IMR-90 (cell line): ENCODE data around the gene ARHGAP32. TPM values are rescaled to one million over a fixed set of nuclear protein-coding genes. Genes with fewer than 3 reads are reported as not detected.

ENCODE experiments used
- ATAC-seq: fragments of 200-7000 bp; cut with Tn5 transposase; 2 replicates; pipeline ENCODE4 v1.9.1; 2020; ENCODE audit warnings: low read depth, mild to moderate bottlenecking, moderate library complexity
- BruUV-seq: library from RNA; stranded (reverse); fragments of 400-500 nt; replicated peaks from 2 replicates; lab custom pipeline; 2021; lab: Mats Ljungman, UMichigan
- CTCF ChIA-PET: fragments of 300-600 bp; formaldehyde crosslinking; extraction: SDS; loops from one replicate; lab custom pipeline; 2021; ENCODE audit warnings: antibody characterized with exemption; lab: Yijun Ruan, JAX
- POLR2A ChIA-PET: fragments of 300-600 bp; sonication (Branson Sonifier 250); formaldehyde crosslinking; loops from one replicate; lab custom pipeline; 2022; ENCODE audit warnings: antibody characterized with exemption; ENCODE audit not compliant: unreplicated experiment; lab: Charles Lee
- DNase-seq: peaks from one replicate; pipeline ENCODE4 v3.0.0; 2013
- H2AFZ ChIP-seq: replicated peaks from 2 replicates; pipeline ENCODE3; 2013; ENCODE audit warnings: low read length, mild to moderate bottlenecking; ENCODE audit not compliant: poor library complexity
- H2AK5ac ChIP-seq: 2 replicates; pipeline ENCODE4 v1.6.1; 2013; ENCODE audit warnings: low read depth, low read length, inconsistent platforms
- H2AK9ac ChIP-seq: replicated peaks from 2 replicates; pipeline ENCODE3; 2013; ENCODE audit warnings: mild to moderate bottlenecking, low read depth, low read length, moderate library complexity; ENCODE audit not compliant: poor library complexity
- H2BK120ac ChIP-seq: 2 replicates; pipeline ENCODE4 v1.6.1; 2013; ENCODE audit warnings: low read depth, low read length, inconsistent platforms
- H2BK15ac ChIP-seq: 3 replicates; pipeline ENCODE4 v1.6.1; 2013; ENCODE audit warnings: low read depth, low read length, inconsistent platforms
- H2BK20ac ChIP-seq: 2 replicates; pipeline ENCODE4 v1.6.1; 2013; ENCODE audit warnings: low read depth, mild to moderate bottlenecking, inconsistent platforms, low read length, moderate library complexity
- H2BK5ac ChIP-seq: 2 replicates; pipeline ENCODE4 v1.6.1; 2013; ENCODE audit warnings: mild to moderate bottlenecking, low read depth, low read length, inconsistent platforms; ENCODE audit not compliant: poor library complexity, severe bottlenecking
- H3K14ac ChIP-seq: replicated peaks from 2 replicates; pipeline ENCODE4 v1.6.1; 2013; ENCODE audit warnings: low read depth, low read length, inconsistent platforms
- H3K18ac ChIP-seq: 2 replicates; pipeline ENCODE4 v1.6.1; 2013; ENCODE audit warnings: low read depth, low read length, control low read depth
- H3K23ac ChIP-seq: 2 replicates; pipeline ENCODE4 v1.6.1; 2013; ENCODE audit warnings: low read depth, low read length, inconsistent platforms
- H3K27ac ChIP-seq: 2 replicates; pipeline ENCODE4 v1.5.1; 2013; ENCODE audit warnings: mild to moderate bottlenecking, control low read depth, low read length; ENCODE audit not compliant: insufficient read depth
- H3K27me3 ChIP-seq: 2 replicates; pipeline ENCODE4 v1.6.1; 2013; ENCODE audit warnings: low read length; ENCODE audit not compliant: control insufficient read depth, insufficient read depth
- H3K36me3 ChIP-seq: 2 replicates; pipeline ENCODE4 v1.6.1; 2013; ENCODE audit warnings: low read length, mixed read lengths; ENCODE audit not compliant: control insufficient read depth, insufficient read depth
- H3K4ac ChIP-seq: 2 replicates; pipeline ENCODE4 v1.6.1; 2013; ENCODE audit warnings: low read depth, low read length, inconsistent platforms
- H3K4me1 ChIP-seq: 2 replicates; pipeline ENCODE4 v1.6.1; 2013; ENCODE audit warnings: low read length, mixed read lengths; ENCODE audit not compliant: control insufficient read depth, insufficient read depth
- H3K4me2 ChIP-seq: 2 replicates; pipeline ENCODE4 v1.6.1; 2013; ENCODE audit warnings: low read depth, mild to moderate bottlenecking, control low read depth, low read length, moderate library complexity
- H3K4me3 ChIP-seq: 2 replicates; pipeline ENCODE4 v1.5.1; 2013; ENCODE audit warnings: low read depth, mild to moderate bottlenecking, control low read depth, low read length, moderate library complexity; ENCODE audit not compliant: insufficient read depth
- H3K56ac ChIP-seq: 2 replicates; pipeline ENCODE4 v1.6.1; 2013; ENCODE audit warnings: low read length, inconsistent platforms; ENCODE audit not compliant: insufficient read depth; ENCODE audit errors: extremely low read depth
- H3K79me1 ChIP-seq, 2 experiments: 2 replicates each; pipeline ENCODE4 v1.6.1; 2013; ENCODE audit warnings: low read length in 2 of 2, inconsistent platforms in 1 of 2, low read depth in 1 of 2
- H3K9ac ChIP-seq: 2 replicates; pipeline ENCODE4 v1.6.1; 2013; ENCODE audit warnings: low read depth, low read length, control low read depth
- H3K9me1 ChIP-seq: 2 replicates; pipeline ENCODE4 v1.6.1; 2013; ENCODE audit warnings: low read length, inconsistent platforms; ENCODE audit not compliant: insufficient read depth
- H3K9me3 ChIP-seq: 2 replicates; pipeline ENCODE4 v1.6.1; 2013; ENCODE audit warnings: low read length; ENCODE audit not compliant: control insufficient read depth, insufficient read depth
- H4K20me1 ChIP-seq: 2 replicates; pipeline ENCODE4 v1.6.1; 2013; ENCODE audit warnings: low read length, inconsistent platforms; ENCODE audit not compliant: insufficient read depth
- H4K5ac ChIP-seq: 2 replicates; pipeline ENCODE4 v1.6.1; 2013; ENCODE audit warnings: mild to moderate bottlenecking, low read depth, low read length, control low read depth
- H4K8ac ChIP-seq, 2 experiments: 2 replicates each; pipeline ENCODE4 v1.6.1; 2013; ENCODE audit warnings: low read depth in 2 of 2, low read length in 2 of 2, control low read depth in 1 of 2, inconsistent platforms in 1 of 2
- H4K91ac ChIP-seq: 2 replicates; pipeline ENCODE4 v1.6.1; 2013; ENCODE audit warnings: low read depth, low read length, inconsistent platforms; ENCODE audit not compliant: insufficient read depth
- CEBPB ChIP-seq: IDR thresholded peaks from 2 replicates; pipeline ENCODE4 v1.6.1; 2012; ENCODE audit warnings: low read depth, low read length, improper control_type of control experiment
- CHD1 ChIP-seq: IDR thresholded peaks from 2 replicates; pipeline ENCODE4 v1.6.1; 2012; ENCODE audit warnings: low read depth, low read length, improper control_type of control experiment
- ELK1 ChIP-seq: fragments of 150-350 bp; IDR thresholded peaks from 2 replicates; pipeline ENCODE4 v1.6.1; 2016; ENCODE audit warnings: low read depth, mild to moderate bottlenecking, low read length, moderate library complexity, borderline replicate concordance
- MAFK ChIP-seq: IDR thresholded peaks from 2 replicates; pipeline ENCODE4 v1.6.1; 2012; ENCODE audit warnings: low read depth, low read length, improper control_type of control experiment
- MAZ ChIP-seq: IDR thresholded peaks from 2 replicates; pipeline ENCODE4 v1.6.1; 2012; ENCODE audit warnings: low read depth, mild to moderate bottlenecking, low read length, improper control_type of control experiment, moderate library complexity, borderline replicate concordance
- MXI1 ChIP-seq: IDR thresholded peaks from 2 replicates; pipeline ENCODE4 v1.6.1; 2012; ENCODE audit warnings: low read depth, mild to moderate bottlenecking, low read length, moderate library complexity, borderline replicate concordance
- NFE2L2 ChIP-seq: fragments of 150-350 bp; IDR thresholded peaks from 2 replicates; pipeline ENCODE4 v1.6.1; 2016; ENCODE audit warnings: low read depth, mild to moderate bottlenecking, low read length
- POLR2A ChIP-seq: IDR thresholded peaks from 2 replicates; pipeline ENCODE4 v1.6.1; 2012; ENCODE audit warnings: mild to moderate bottlenecking, low read depth, low read length
- RAD21 ChIP-seq: IDR thresholded peaks from 2 replicates; pipeline ENCODE4 v1.6.1; 2012; ENCODE audit warnings: low read length, improper control_type of control experiment
- RCOR1 ChIP-seq: IDR thresholded peaks from 2 replicates; pipeline ENCODE4 v1.6.1; 2012; ENCODE audit warnings: mild to moderate bottlenecking, low read length, improper control_type of control experiment; ENCODE audit not compliant: insufficient replicate concordance
- RFX5 ChIP-seq: IDR thresholded peaks from 2 replicates; pipeline ENCODE4 v1.8.0; 2012; ENCODE audit warnings: low read depth, mild to moderate bottlenecking, low read length, moderate library complexity
- SMC3 ChIP-seq: fragments of 150-350 bp; IDR thresholded peaks from 2 replicates; pipeline ENCODE4 v1.6.1; 2016; ENCODE audit warnings: low read depth, mild to moderate bottlenecking, antibody characterized with exemption, low read length, moderate library complexity
- WGBS, 2 experiments: methylation state at CpG; one replicate each; pipeline versions ENCODE4 v1.1.5 to v1.1.7; 2013; ENCODE audit warnings: missing lambda C conversion rate in 2 of 2; ENCODE audit not compliant: insufficient read length in 1 of 2; ENCODE audit errors: extremely low coverage in 2 of 2; 5-methylcytosine and 5-hydroxymethylcytosine counted together
- dilution Hi-C: fragments of 300-500 bp; cut with HindIII; formaldehyde crosslinking; loops from one replicate; pipeline ENCODE4 v1.14.3; 2018; ENCODE audit warnings: low sequenced_read_pairs; ENCODE audit not compliant: unreplicated experiment
- in situ Hi-C: fragments of 300-500 bp; cut with MboI; formaldehyde crosslinking; loops from 3 replicates; pipeline ENCODE4 v1.14.3; 2019; ENCODE audit warnings: low sequenced_read_pairs, inconsistent platforms, mixed read lengths
- intact Hi-C: fragments of 100-400 bp; cut with micrococcal nuclease; formaldehyde crosslinking; loops from 2 replicates; pipeline ENCODE4 v1.10.0; 2022
- polyA plus RNA-seq, 3 experiments: library from polyadenylated mRNA; depleted of rRNA; stranded (reverse); fragments of >200 nt; gene quantifications; 2 replicates each; pipeline ENCODE4 v1.2.3, GENCODE V29; 2012; ENCODE audit warnings: low replicate concordance in 1 of 3
- total RNA-seq: library from RNA; depleted of rRNA; stranded (reverse); fragments of >200 nt; gene quantifications from 2 replicates; pipeline ENCODE4 v1.2.3, GENCODE V29; 2012
- TF ChIP-seq, protein P1 (sequence below): fragments of 150-350 bp; IDR thresholded peaks from 2 replicates; pipeline ENCODE4 v1.6.1; 2017; ENCODE audit warnings: mild to moderate bottlenecking, antibody characterized with exemption, low read length, low read depth
- TF ChIP-seq, protein P2 (sequence below): conservative IDR thresholded peaks from 2 replicates; pipeline ENCODE4 v1.5.1; 2012; ENCODE audit warnings: mild to moderate bottlenecking, low read depth, low read length, improper control_type of control experiment

Gene ARHGAP32
- total and polyA plus RNA-seq, 2 of the 4 experiments (the other 2 are of a cell fraction) = 4.1 to 8.4 TPM

- no peak for TF ChIP-seq RCOR1
- TF ChIP-seq, protein P1, sequence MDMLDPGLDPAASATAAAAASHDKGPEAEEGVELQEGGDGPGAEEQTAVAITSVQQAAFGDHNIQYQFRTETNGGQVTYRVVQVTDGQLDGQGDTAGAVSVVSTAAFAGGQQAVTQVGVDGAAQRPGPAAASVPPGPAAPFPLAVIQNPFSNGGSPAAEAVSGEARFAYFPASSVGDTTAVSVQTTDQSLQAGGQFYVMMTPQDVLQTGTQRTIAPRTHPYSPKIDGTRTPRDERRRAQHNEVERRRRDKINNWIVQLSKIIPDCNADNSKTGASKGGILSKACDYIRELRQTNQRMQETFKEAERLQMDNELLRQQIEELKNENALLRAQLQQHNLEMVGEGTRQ = no peak
- TF ChIP-seq ELK1 = no peak
- no peak for TF ChIP-seq POLR2A
- no peak for TF ChIP-seq MXI1
- no peak for TF ChIP-seq CEBPB
- TF ChIP-seq, protein P2, sequence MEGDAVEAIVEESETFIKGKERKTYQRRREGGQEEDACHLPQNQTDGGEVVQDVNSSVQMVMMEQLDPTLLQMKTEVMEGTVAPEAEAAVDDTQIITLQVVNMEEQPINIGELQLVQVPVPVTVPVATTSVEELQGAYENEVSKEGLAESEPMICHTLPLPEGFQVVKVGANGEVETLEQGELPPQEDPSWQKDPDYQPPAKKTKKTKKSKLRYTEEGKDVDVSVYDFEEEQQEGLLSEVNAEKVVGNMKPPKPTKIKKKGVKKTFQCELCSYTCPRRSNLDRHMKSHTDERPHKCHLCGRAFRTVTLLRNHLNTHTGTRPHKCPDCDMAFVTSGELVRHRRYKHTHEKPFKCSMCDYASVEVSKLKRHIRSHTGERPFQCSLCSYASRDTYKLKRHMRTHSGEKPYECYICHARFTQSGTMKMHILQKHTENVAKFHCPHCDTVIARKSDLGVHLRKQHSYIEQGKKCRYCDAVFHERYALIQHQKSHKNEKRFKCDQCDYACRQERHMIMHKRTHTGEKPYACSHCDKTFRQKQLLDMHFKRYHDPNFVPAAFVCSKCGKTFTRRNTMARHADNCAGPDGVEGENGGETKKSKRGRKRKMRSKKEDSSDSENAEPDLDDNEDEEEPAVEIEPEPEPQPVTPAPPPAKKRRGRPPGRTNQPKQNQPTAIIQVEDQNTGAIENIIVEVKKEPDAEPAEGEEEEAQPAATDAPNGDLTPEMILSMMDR = no peak
- TF ChIP-seq MAFK = no peak
- no peak for TF ChIP-seq RAD21
- TF ChIP-seq SMC3 = no peak
- no peak for TF ChIP-seq RFX5
- no peak for TF ChIP-seq CHD1
- TF ChIP-seq NFE2L2 = no peak
- TF ChIP-seq MAZ = no peak
- POLR2A ChIA-PET = interaction anchor here (1.4 kb wide), 1 partner anchor 69 kb away, joined by 3 read pairs; no protein-coding TSS in a partner anchor
- no CpG with 5 or more reads among the region's 3 CpGs for WGBS, 2 experiments
Measured at GRCh38 chr11:128955636-128956035, 236.5 kb downstream of the ARHGAP32 start.

More at GRCh38 chr11:128955636-128956035, 236.5 kb downstream of the ARHGAP32 start:
- DNase-seq (no peak), ATAC-seq (no peak)
- H2BK15ac ChIP-seq = no peak overlapping the region
- H3K4me2 ChIP-seq = no peak overlapping the region
- CTCF ChIA-PET = interaction anchor here (0.7 to 2.5 kb wide), 8 partner anchors 18 to 798 kb away, joined by 3 to 71 read pairs (median 4); no protein-coding TSS in a partner anchor
- H3K18ac ChIP-seq = no peak overlapping the region
- no peak overlapping the region for H2BK5ac ChIP-seq
- H2AK9ac ChIP-seq = no peak overlapping the region
- H3K4me1 ChIP-seq = no peaks in the 10 kb centered on the region
- H3K9ac ChIP-seq = no peak overlapping the region
- H3K4ac ChIP-seq = no peak overlapping the region
- no peak overlapping the region for H3K23ac ChIP-seq
- in situ Hi-C loops (loop anchor here (25.0 kb wide), 2 partner anchors 793 to 918 kb away; no protein-coding TSS in a partner anchor), dilution Hi-C loops (no loop called here), intact Hi-C loops (loop anchor here (1.0 to 10.0 kb wide), 4 partner anchors 71 to 921 kb away; no protein-coding TSS in a partner anchor)
- H3K4me3 ChIP-seq = no peak overlapping the region
- no peaks in the 10 kb centered on the region for H4K20me1 ChIP-seq
- H3K9me1 ChIP-seq = no peaks in the 10 kb centered on the region
- H3K79me1 ChIP-seq = no peaks in the 10 kb centered on the region
- no peak overlapping the region for H4K5ac ChIP-seq
- H2AK5ac ChIP-seq = no peak overlapping the region
- H4K91ac ChIP-seq = no peak overlapping the region
- H3K27me3 ChIP-seq = peaks cover 10% of the 10 kb centered on the region
- no peak overlapping the region for H3K27ac ChIP-seq
- H4K8ac ChIP-seq = no peak overlapping the region
- no peak overlapping the region for H2AFZ ChIP-seq
- no TSS peak for BruUV-seq
- no peaks in the 10 kb centered on the region for H3K36me3 ChIP-seq
- H2BK120ac ChIP-seq = no peak overlapping the region
- no peak overlapping the region for H3K56ac ChIP-seq
- no peaks in the 10 kb centered on the region for H3K9me3 ChIP-seq
- no peak overlapping the region for H3K14ac ChIP-seq
- H2BK20ac ChIP-seq = no peak overlapping the region
